ENCODE results near the gene CPNE2. TPM values are rescaled to one million over a fixed set of nuclear protein-coding genes. Genes with fewer than 3 reads are reported as not detected.

Gene CPNE2
- total RNA-seq, 4 donors from 2014 or later, result 12.5 to 18.9 (median 14.9) TPM

- DNase-seq (ENCODE audit: low spot score in 2 of 2), result no peak
- H3K4me3 ChIP-seq (ENCODE audit: low read depth, poor library complexity, severe bottlenecking), result no peak overlapping the region
- WGBS, 2 donors, result 88 to 89% methylated on average over 4 of the region's 4 CpGs
- intact Hi-C loops (cut with DNase I; ENCODE audit: low total_unique reads), result no loop called here
- TF ChIP-seq CTCF (IDR thresholded peaks at IDR 0.05), result no peak
- TF ChIP-seq POLR2A (IDR thresholded peaks at IDR 0.05), result no peak
These were observed 67.1 kb downstream of the CPNE2 start for GRCh38 chr16:57159447-57159846.

GRCh38 chr16:57163842-57164241 is 71.5 kb downstream of the CPNE2 start:
- no peak for DNase-seq (ENCODE audit: low spot score in 2 of 2)
- no peak overlapping the region for H3K4me3 ChIP-seq (ENCODE audit: low read depth, poor library complexity, severe bottlenecking)
- WGBS, 2 donors, result 77 to 83% methylated on average over 1 of the region's 1 CpG
- TF ChIP-seq POLR2A (IDR thresholded peaks at IDR 0.05) (no peak), CTCF (IDR thresholded peaks at IDR 0.05) (no peak)
- intact Hi-C loops (cut with DNase I; ENCODE audit: low total_unique reads), result no loop called here

DNA sequence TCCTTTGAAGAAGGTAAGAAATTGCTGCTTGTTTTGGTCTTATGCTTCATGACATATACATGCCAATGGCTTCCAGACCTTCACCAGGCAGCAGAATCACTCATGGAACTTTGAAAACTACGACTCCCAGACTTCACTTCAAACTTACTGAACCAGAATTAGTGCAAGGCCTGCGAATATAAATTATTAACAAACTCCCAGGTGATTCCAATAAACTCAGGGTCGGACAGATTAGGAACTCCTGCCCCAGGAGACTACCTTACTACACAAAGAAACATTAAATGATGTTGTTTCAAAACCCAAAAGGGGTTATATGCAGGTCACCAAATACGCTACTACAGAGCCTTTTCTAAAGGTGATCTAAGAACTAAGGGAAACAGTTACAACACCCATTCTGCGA is 73.1 kb downstream of the CPNE2 start:
- intact Hi-C loops (cut with DNase I; ENCODE audit: low total_unique reads), result loop anchor here (5.0 kb wide), 1 partner anchor 78 kb away; no protein-coding TSS in a partner anchor
- TF ChIP-seq POLR2A (IDR thresholded peaks at IDR 0.05), result no peak
- TF ChIP-seq CTCF (IDR thresholded peaks at IDR 0.05), result no peak
- DNase-seq (ENCODE audit: low spot score in 2 of 2), result no peak
- 66 to 75% methylated on average over 5 of the region's 5 CpGs for WGBS, 2 donors
- H3K4me3 ChIP-seq (ENCODE audit: low read depth, poor library complexity, severe bottlenecking), result no peak overlapping the region

GRCh38 chr16:57165938-57166337 is 73.6 kb downstream of the CPNE2 start:
- 59 to 65% methylated on average over 3 of the region's 3 CpGs for WGBS, 2 donors
- intact Hi-C loops (cut with DNase I; ENCODE audit: low total_unique reads), result loop anchor here (5.0 kb wide), 1 partner anchor 79 kb away; no protein-coding TSS in a partner anchor
- no peak overlapping the region for H3K4me3 ChIP-seq (ENCODE audit: low read depth, poor library complexity, severe bottlenecking)
- TF ChIP-seq CTCF (IDR thresholded peaks at IDR 0.05) (no peak), POLR2A (IDR thresholded peaks at IDR 0.05) (no peak)
- DNase-seq (ENCODE audit: low spot score in 2 of 2), result no peak

GRCh38 chr16:57166451-57166850 is 74.1 kb downstream of the CPNE2 start:
- no peak overlapping the region for H3K4me3 ChIP-seq (ENCODE audit: low read depth, poor library complexity, severe bottlenecking)
- DNase-seq (ENCODE audit: low spot score in 2 of 2), result no peak
- TF ChIP-seq POLR2A (IDR thresholded peaks at IDR 0.05), result no peak
- no peak for TF ChIP-seq CTCF (IDR thresholded peaks at IDR 0.05)
- intact Hi-C loops (cut with DNase I; ENCODE audit: low total_unique reads), result loop anchor here (5.0 kb wide), 1 partner anchor 79 kb away; no protein-coding TSS in a partner anchor

DNA sequence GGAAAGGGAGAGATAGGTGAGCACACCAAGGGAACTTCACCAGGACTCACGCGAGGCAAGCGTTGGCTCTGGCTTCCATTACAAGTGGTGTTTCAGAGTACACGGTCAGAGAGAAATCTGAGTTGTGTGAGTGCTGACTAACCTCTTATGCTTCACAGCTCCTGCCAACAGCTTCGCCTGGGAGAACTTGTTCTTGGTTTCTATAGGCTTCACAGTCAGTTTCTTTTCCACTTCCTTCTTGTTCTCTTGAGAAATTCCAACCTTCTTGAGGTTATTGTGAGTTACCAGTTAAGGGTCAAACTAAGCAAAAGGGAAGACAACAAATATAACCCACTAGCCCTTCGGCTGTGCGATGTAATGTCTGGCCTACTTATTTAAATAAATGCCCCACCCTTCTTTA is 74.6 kb downstream of the CPNE2 start:
- intact Hi-C loops (cut with DNase I; ENCODE audit: low total_unique reads), result loop anchor here (5.0 kb wide), 1 partner anchor 80 kb away; no protein-coding TSS in a partner anchor
- WGBS, 2 donors, result 43 to 53% methylated on average over 7 of the region's 7 CpGs
- DNase-seq (ENCODE audit: low spot score in 2 of 2), result no peak
- TF ChIP-seq POLR2A (IDR thresholded peaks at IDR 0.05), result no peak
- TF ChIP-seq CTCF (IDR thresholded peaks at IDR 0.05), result no peak
- no peak overlapping the region for H3K4me3 ChIP-seq (ENCODE audit: low read depth, poor library complexity, severe bottlenecking)

Data from lower leg skin (tissue), 4 donors.